ENCODE results near the gene NUP93.

DNA sequence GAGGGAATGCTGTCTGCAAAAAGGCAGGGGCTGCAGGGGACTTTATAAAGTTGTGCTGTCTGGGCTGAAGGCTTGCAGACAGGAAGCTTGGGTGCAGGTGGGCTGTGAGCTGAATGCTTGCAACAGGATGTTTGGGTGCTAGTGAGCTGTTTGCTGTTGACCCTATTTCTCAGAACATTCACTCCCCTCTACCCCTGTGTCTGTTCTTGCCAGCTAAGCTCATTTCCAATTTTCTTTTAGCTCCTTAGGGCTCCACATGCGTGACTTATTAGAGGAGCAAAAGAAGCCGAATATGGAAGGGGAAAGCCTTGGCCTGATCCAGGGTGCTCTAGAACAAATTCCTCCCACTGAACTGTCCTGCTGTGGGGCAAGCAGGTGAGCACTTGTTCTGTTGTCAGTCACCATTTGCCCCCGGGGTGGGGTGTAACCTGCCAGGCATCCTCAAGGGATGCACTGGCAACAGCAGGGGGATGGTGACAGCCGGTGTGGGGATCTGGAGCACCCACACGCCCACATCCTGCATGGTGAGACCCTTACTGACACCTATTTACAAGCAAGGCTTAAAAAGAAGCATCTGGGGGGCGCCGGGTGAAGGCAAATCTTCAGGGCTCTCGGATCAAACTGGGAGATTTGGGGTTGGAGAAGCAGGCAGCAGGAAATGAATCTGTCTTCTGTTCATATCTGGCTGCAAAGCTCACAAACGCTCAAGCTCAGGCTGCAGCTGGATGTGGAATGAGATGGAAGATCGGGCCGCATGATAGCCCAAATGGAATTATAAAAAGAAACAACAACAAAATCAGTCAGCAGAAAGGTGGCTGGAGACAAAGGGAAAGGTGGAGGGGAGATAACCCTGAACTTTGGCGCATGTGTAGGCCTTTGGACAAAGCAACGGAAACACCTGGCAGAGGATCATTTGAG, 21.1 kb upstream of the NUP93 start:
- TF ChIP-seq, protein P1, sequence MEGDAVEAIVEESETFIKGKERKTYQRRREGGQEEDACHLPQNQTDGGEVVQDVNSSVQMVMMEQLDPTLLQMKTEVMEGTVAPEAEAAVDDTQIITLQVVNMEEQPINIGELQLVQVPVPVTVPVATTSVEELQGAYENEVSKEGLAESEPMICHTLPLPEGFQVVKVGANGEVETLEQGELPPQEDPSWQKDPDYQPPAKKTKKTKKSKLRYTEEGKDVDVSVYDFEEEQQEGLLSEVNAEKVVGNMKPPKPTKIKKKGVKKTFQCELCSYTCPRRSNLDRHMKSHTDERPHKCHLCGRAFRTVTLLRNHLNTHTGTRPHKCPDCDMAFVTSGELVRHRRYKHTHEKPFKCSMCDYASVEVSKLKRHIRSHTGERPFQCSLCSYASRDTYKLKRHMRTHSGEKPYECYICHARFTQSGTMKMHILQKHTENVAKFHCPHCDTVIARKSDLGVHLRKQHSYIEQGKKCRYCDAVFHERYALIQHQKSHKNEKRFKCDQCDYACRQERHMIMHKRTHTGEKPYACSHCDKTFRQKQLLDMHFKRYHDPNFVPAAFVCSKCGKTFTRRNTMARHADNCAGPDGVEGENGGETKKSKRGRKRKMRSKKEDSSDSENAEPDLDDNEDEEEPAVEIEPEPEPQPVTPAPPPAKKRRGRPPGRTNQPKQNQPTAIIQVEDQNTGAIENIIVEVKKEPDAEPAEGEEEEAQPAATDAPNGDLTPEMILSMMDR (IDR thresholded peaks at IDR 0.05) = no peak
- no peak for TF ChIP-seq POLR2A (IDR thresholded peaks at IDR 0.05)

Data from prostate gland (tissue), 2 donors.